ENCODE measurements around the gene HBA1.
"Not testable (repeated sequence)": the region's sequence is repeated elsewhere in the genome, so short reads cannot be mapped to it uniquely, and the experiment has no call there.

HBA1 gene

DNA sequence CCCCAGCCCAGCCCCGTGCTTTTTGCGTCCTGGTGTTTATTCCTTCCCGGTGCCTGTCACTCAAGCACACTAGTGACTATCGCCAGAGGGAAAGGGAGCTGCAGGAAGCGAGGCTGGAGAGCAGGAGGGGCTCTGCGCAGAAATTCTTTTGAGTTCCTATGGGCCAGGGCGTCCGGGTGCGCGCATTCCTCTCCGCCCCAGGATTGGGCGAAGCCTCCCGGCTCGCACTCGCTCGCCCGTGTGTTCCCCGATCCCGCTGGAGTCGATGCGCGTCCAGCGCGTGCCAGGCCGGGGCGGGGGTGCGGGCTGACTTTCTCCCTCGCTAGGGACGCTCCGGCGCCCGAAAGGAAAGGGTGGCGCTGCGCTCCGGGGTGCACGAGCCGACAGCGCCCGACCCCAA is 474 bp upstream of the HBA1 start:
- not testable (repeated sequence) for DNase-seq

DNA sequence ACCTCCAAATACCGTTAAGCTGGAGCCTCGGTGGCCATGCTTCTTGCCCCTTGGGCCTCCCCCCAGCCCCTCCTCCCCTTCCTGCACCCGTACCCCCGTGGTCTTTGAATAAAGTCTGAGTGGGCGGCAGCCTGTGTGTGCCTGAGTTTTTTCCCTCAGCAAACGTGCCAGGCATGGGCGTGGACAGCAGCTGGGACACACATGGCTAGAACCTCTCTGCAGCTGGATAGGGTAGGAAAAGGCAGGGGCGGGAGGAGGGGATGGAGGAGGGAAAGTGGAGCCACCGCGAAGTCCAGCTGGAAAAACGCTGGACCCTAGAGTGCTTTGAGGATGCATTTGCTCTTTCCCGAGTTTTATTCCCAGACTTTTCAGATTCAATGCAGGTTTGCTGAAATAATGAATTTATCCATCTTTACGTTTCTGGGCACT is 928 bp downstream of the HBA1 start:
- DNase-seq = no peak

DNA sequence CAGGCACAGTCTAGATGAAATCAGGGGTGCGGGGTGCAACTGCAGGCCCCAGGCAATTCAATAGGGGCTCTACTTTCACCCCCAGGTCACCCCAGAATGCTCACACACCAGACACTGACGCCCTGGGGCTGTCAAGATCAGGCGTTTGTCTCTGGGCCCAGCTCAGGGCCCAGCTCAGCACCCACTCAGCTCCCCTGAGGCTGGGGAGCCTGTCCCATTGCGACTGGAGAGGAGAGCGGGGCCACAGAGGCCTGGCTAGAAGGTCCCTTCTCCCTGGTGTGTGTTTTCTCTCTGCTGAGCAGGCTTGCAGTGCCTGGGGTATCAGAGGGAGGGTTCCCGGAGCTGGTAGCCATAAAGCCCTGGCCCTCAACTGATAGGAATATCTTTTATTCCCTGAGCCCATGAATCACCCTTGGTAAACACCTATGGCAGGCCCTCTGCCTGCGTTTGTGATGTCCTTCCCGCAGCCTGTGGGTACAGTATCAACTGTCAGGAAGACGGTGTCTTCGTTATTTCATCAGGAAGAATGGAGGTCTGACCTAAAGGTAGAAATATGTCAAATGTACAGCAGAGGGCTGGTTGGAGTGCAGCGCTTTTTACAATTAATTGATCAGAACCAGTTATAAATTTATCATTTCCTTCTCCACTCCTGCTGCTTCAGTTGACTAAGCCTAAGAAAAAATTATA is 1.6 kb downstream of the HBA1 start:
- DNase-seq = no peak

DNA sequence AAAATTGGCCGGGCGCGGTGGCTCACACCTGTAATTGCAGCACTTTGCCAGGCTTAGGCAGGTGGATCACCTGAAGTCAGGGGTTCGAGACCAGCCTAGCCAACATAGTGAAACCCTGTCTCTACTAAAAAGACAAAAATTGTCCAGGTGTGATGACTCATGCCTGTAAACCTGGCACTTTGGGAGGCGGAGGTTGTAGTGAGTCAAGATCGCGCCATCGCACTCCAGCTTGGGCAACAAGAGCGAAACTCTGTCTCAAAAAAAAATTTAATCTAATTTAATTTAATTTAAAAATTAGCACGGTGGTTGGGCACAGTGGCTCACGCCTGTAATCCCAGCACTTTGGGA is 2.2 kb downstream of the HBA1 start:
- DNase-seq = no peak

DNA sequence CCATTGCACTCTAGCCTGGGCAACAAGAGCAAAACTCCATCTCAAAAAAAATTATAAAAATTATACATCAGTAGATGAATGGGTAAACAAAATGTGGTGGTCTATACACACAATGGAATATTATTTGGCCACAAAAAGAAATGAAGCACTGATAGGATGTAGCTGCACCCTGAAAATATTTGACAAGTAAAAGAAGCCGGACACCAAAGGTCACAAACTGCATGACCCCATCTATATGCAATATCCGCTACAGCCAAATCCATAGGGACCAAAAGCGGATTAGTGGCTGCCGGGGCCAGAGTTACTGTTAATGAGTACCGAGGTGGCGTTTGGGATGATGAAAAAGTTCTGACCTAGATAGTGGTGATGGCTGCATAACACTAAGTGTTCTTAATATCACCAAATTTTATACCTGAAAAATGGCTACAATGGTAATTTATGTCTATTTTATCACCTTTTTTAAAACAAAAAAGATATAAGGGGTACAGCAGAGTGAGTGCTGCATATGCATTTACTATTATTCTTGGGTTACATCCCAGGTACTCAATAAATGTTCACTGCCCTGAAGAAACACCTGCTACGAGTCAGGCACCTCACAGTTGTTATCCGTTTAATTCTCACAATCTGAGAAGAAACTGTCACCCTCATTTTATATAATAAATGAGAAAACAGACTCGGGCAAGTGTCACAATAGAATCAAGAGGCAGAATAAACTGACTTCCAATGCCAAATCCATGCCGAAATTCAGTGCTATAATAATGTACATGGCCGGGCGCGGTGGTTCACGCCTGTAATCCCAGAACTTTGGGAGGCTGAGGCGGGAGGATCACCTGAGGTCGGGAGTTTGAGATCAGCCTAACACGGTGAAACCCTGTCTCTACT is 3.0 kb downstream of the HBA1 start:
- DNase-seq = no peak

DNA sequence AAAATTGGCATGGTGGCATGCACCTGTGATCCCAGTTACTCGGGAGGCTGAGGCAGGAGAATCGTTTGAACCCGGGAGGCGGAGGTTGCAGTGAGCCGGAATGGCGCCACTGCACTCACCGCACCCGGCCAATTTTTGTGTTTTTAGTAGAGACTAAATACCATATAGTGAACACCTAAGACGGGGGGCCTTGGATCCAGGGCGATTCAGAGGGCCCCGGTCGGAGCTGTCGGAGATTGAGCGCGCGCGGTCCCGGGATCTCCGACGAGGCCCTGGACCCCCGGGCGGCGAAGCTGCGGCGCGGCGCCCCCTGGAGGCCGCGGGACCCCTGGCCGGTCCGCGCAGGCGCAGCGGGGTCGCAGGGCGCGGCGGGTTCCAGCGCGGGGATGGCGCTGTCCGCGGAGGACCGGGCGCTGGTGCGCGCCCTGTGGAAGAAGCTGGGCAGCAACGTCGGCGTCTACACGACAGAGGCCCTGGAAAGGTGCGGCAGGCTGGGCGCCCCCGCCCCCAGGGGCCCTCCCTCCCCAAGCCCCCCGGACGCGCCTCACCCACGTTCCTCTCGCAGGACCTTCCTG is 3.7 kb downstream of the HBA1 start, which contains the start of gene HBQ1:
Gene HBQ1 (plus strand): TSS at position 359 of the 575 bp plus-strand sequence. CDS start 28 bp downstream, at position 387.
- peak; percentile 12 for DNase-seq

DNA sequence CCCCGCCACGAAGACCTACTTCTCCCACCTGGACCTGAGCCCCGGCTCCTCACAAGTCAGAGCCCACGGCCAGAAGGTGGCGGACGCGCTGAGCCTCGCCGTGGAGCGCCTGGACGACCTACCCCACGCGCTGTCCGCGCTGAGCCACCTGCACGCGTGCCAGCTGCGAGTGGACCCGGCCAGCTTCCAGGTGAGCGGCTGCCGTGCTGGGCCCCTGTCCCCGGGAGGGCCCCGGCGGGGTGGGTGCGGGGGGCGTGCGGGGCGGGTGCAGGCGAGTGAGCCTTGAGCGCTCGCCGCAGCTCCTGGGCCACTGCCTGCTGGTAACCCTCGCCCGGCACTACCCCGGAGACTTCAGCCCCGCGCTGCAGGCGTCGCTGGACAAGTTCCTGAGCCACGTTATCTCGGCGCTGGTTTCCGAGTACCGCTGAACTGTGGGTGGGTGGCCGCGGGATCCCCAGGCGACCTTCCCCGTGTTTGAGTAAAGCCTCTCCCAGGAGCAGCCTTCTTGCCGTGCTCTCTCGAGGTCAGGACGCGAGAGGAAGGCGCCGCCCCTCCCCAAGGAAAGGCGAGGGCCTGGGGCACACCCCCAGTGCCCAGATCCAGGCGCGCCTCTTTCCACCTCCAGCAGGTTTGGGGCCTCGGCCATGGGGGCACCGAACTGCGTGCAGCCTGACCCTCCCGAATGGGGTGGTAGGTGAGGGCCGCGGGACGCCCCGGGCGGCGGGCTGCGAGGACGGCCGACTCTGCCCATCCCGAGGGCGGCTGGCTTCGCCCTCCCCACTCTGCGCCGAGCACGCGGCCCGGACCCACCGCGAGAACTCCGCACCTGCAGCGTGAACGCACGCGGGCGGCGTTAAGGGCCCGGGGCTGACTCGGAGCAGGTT is 4.4 kb downstream of the HBA1 start:
- peak; percentile 79 for DNase-seq

DNA sequence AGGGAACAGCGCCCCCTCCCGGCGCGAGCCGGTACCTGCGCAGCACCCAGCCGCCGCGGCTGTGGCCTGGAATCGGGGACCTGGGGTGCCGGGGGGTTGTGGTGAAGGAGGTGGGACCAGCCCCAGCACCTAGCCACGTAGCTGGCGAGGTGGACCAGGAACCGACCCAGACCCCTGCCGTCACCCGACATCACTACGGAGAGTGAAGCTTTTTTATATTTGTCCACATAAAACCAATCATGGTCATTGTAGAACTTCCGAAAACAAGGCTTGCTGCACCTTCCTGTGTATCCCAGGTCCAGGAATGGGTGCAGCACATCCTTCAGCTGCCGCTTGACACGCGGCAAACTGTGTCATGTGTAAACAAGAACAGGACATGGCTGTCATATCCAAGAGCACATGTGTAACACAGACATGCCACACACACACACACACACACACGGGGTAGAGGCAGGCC is 5.1 kb downstream of the HBA1 start:
- no peak for DNase-seq

DNA sequence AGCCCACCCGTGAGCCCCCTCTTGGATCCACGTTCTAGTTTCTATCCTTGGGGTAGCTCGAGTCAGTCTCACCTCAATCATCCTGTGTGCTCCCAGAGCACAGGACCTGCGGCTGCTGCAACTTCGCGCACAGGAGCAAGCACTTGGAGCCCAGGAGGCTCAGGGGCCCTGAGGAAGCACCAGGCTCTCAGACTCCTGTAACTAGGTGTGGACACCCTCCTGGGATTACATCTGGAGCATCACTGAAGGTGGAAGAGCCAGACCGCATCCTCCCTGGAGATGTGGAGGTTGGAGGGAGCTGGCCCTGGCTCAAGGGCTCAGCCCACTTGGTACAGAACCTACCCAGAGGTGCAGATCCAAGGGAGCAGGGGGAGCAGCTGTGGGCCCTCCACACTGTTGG is 6.5 kb downstream of the HBA1 start:
- DNase-seq = no peak

DNA sequence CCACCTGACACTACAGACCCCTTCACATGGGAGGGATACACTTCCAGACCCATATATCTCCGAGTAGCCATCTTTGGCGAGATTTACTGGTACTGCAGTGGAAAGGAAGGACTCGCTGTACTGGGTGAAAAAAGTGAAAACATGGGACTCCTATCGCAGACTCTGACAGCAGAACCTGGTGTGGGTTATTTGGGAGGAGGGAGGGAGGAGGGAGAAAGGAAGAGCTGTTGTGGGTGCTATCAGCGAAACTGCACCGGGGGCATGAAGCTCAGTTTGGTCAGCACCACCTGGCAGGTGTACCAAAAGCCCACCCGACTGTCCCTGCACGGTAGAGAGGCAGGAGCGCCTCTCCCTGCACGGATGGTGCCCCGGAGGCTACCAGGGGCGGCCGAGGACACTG is 8.7 kb downstream of the HBA1 start:
- DNase-seq = no peak

DNA sequence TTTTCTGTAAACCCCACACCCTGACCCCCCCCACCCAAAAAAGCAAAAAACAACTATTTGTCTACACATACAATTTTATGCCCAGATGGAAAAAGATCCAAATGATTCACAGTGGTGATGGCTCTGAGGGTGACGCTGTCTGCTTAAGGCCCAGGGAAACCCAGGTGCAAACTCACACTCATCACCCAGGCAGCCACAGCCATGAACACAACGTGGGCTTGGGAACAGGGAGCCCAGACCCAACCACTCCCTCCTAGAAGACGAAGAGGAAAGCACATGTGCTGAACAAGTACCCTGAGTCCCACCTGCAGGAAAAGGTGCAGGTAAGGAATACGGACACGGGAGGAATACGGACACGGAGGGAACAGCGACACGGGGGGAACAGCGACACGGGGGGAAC is 9.2 kb downstream of the HBA1 start:
- no peak for DNase-seq

DNA sequence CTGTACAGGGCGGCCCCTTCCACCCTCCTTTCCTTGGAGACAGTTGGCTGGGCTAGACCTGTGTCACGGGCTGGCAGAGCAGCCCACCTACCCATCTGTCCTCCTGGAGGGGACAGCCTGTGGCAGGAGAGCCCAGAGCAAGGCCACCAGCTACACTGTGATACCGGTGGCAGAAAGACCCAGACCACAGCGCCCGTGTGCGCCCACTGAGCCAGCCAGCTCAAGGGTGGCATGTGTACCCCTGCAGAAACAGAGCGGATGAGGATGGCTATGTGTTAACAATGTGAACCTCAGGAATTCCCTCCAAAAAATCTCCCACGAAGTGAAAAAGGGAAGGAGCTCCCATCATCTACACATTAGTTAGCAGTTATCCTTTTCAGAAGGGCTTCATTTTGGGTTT is 10.8 kb downstream of the HBA1 start:
- no peak for DNase-seq

DNA sequence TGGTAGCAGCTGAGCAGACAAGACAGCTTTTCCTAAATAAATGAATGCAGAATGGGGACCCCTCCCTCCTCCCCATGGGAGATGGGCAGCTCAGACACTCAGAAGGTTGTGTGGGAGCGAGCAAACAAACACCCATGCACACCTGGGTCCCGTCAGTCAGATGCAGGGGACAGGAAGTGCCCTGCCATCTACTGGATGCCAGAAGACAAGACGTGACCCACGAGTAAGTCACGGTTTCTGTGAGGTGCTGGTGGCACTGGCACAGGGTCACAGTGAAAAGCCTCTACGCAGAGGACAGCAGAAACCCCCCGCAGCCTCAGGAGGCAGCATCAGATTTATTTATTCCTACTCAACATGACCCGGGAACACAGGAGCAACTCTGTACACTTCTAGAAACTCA is 12.2 kb downstream of the HBA1 start:
- DNase-seq = peak; percentile 13

DNA sequence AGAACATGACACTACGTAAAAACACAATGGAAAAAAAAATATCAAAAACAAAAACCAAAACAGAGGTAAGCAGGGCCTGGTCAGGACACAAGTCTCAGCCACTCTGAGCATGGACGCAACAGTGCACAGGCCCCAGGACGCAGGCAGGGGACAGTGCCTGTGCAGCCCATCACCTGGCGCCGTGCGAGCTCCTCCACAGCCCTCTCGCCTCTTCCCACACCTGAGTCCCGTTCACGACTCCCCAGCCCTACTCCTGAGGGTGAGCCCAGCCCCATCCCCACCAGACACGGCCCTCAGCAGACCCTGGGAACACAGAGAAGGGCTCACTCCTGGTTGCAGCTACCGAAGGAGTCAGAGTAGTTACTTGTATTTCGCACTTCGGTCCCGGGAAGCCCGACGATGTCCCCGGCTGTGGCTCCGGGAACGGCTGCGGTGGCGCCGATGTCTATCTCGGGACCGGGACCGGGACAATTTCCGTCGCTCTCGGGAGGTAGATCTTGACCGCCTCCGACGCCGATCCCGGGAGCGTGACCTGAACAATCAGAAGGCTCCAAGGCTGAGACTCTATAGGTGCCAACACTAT is 13.2 kb downstream of the HBA1 start:
- no peak for DNase-seq

DNA sequence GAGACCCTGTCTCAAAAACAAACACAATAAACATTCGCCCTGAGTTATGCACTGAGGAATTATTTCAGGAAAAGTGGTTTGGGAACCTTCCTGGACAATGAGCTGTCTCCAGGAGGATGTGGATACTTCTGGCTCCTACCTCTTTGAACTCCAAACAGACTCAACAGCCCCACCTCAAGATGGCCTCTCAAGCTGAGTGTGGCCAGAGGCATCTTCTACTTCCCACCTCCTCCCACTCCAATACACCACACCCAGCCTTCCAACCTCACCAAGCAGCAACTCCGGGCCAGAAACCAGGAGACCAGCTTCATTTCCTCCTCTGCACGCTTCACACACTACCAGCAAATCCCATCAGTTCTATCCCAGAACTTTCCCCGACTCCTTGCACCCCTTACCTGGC is 15.4 kb downstream of the HBA1 start:
- DNase-seq = no peak

DNA sequence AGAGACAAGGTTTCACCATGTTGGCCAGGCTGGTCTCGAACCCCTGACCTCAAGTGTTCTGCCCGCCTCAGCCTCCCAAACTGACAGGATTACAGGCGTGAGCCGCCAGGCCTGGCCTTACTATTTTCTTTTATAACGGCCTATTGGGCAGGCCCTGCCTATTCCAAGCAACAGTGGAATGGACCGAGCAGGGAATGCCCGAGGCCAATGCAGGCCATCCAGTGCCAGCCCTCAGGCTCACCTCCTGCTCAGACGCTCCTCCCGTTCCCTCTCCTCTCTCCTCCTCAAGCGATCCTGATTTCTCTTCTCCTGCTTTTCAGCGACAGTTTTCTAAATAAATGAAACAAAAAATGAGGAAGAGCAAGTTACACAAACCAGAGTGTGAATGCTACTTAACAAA is 16.2 kb downstream of the HBA1 start:
- no peak for DNase-seq

DNA sequence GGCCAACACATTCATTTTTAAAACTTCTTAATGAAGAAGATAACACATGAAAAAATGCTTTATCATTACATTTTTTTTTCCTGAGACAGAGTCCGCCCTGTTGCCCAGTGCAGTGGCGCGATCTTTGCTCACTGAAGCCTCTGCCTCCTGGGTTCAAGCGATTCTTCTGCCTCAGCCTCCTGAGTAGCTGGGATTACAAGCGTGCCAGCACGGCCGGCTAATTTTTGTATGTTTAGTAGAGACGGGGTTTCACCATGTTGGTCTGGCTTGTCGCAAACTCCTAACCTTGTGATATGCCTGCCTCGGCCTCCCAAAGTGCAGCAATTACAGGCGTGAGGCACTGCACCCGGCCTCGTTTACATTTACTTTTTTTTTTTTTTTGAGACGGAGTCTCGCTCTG is 17.0 kb downstream of the HBA1 start:
- DNase-seq = no peak

DNA sequence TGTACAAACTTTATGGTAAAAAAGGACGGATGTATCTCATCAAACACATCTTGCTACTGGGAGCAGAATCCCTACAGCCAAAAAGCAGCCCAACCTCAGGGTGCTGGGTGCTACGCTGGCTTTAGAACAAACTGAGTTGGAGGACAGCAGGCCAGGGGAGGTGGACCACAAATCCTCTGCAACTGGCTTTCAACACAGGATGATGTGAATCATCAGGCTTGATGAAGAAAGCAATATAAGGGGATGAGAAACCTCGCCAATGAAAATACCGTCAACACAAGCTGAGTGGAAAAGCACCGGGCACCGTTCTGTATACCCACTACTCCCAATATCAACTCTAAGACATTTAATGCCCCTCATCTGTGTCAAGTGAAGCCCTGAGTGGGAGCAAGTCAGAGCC is 18.0 kb downstream of the HBA1 start:
- DNase-seq = no peak

DNA sequence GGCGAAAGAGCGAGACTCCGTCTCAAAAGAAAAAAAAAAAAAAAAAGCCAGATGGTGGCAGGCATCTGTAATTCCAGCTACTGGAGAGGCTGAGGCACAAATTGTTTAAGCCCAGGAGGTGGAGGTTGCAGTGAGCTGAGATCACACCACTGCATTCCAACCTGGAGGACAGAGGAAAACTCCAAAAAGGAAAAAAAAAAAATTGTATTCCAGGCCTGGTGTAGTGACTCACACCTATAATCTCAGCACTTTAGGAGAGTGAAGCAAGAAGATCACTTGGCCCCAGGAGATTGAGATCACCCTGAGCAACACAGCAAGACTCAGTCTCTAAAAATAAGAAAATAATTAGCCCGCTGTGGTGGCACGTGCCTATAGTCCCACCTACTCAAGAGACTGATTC is 23.9 kb downstream of the HBA1 start:
- DNase-seq = no peak

DNA sequence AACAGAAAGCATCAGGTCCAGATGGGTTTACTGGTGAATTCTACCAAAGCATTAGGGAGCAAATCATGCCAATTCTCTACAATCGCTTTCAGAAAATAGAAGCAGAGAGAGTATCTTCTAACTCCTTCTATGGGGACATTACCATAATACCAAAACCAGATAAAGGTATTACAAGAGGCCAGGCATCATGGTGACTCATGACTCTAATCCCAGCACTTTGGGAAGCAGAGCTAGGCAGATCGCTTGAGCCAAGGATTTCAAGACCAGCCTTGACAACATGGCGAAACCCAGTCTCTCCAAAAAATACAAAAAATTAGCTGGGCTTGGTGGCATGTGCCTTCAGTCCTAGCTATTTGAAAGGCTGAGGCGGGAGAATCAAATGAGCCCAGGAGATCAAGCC is 26.8 kb downstream of the HBA1 start:
- no peak for DNase-seq

DNA sequence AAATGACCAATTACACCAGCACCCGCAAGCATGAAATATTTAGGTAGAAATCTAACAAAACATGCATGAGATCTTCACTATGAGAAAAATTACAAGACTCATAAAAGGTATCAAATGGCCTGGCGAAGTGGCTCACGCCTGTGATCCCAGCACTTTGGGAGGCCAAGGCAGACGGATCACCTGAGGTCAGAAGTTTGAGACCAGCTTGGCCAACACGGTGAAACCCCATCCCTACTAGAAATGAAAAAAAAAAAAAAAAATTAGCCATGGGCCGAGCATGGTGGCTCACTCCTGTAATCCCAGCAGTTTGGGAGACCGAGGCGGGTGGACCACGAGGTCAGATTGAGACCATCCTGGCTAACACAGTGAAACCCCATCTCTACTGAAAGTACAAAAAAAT is 27.6 kb downstream of the HBA1 start:
- DNase-seq = not testable (repeated sequence)

DNA sequence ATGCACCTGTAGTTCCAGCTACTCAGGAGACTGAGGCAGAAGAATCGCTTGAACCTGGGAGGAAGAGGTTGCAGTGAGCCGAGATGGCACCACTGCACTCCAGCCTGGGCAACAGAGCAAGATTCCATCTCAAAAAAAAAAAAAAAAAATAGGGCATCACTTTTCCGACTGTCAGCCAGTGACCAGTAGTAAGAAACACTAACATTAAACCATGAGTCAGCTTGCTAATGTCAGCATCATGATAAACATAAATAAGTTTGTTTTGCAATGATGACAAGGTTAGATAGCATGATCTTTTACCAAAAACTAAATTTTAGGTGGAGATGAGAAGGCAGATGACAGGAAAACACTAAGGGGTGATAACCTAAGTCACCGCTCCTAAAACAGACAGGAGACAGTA is 32.9 kb downstream of the HBA1 start:
- DNase-seq = not testable (repeated sequence)

All from activated CD4-positive, alpha-beta T cell treated with anti-CD3 and anti-CD28 coated beads for 1 hour (primary cell).